Kidney (tissue), 14 donors: Measurements from ENCODE around the gene CLASP1. TPM values are rescaled to one million over a fixed set of nuclear protein-coding genes. Genes with fewer than 3 reads are reported as not detected.

ENCODE experiments used
- DNase-seq, 5 donors: peaks; one replicate each; pipeline ENCODE4 v3.0.0-alpha.2; 2013 to 2020
- FAIRE-seq: peaks from 2 replicates; lab custom pipeline; 2012; peaks lifted over from hg19 to GRCh38; lab: Jason Lieb, UNC
- H3K27ac ChIP-seq, 2 donors: one replicate each; pipeline ENCODE4 v1.7.0; 2013; ENCODE audit warnings: low read depth in 2 of 2, low read length in 2 of 2, inconsistent platforms in 1 of 2
- H3K27me3 ChIP-seq: one replicate; pipeline ENCODE4 v1.7.1; 2013; ENCODE audit warnings: low read length, inconsistent platforms; ENCODE audit not compliant: control insufficient read depth, insufficient read depth
- H3K36me3 ChIP-seq, 3 donors: one replicate each; pipeline versions ENCODE4 v1.7.0 to v1.7.1; 2013; ENCODE audit warnings: low read length in 3 of 3, control low read depth in 1 of 3, inconsistent platforms in 1 of 3; ENCODE audit not compliant: insufficient read depth in 3 of 3, control insufficient read depth in 2 of 3
- H3K4me1 ChIP-seq, 3 donors: one replicate each; pipeline versions ENCODE4 v1.7.0 to v1.7.1; 2013; ENCODE audit warnings: low read length in 3 of 3, inconsistent platforms in 1 of 3, low read depth in 1 of 3; ENCODE audit not compliant: control insufficient read depth in 2 of 3, insufficient read depth in 2 of 3
- H3K4me3 ChIP-seq, 3 donors: one replicate each; pipeline versions ENCODE4 v1.7.0 to v1.8.1; 2013; ENCODE audit warnings: low read length in 3 of 3, control low read depth in 1 of 3, inconsistent platforms in 1 of 3
- H3K9ac ChIP-seq, 3 donors: one replicate each; pipeline versions ENCODE4 v1.7.0 to v1.7.1; 2013; ENCODE audit warnings: low read length in 3 of 3, control low read depth in 1 of 3, inconsistent platforms in 1 of 3
- H3K9me3 ChIP-seq, 3 donors: one replicate each; pipeline versions ENCODE4 v1.7.0 to v1.7.1; 2013; ENCODE audit warnings: low read length in 3 of 3, control low read depth in 1 of 3, inconsistent platforms in 1 of 3; ENCODE audit not compliant: control insufficient read depth in 2 of 3, insufficient read depth in 1 of 3
- intact Hi-C: fragments of 100-400 bp; cut with DNase I; formaldehyde crosslinking; loops from one replicate; pipeline ENCODE4 v1.11.1; 2022
- polyA plus RNA-seq: library from polyadenylated mRNA; stranded (reverse); fragments of 350-450 nt; fragmentation: Illumina TruSeq; extraction: RNeasy Lipid Tissue Mini Kit (QIAGEN cat#74804); gene quantifications from one replicate; pipeline ENCODE4 v1.2.3, GENCODE V29; 2014; ENCODE audit warnings: low read depth, low replicate concordance; ENCODE audit not compliant: insufficient read depth
- total RNA-seq: library from RNA; stranded (reverse); fragmentation: NEBNext Ultra II Directional; extraction: Animal tissue kit (Norgen Biotek cat#: 25700); gene quantifications from one replicate; pipeline ENCODE4 v1.2.1, GENCODE V29; 2021
- TF ChIP-seq, protein P1 (sequence below): IDR thresholded peaks from 3 replicates; pipeline ENCODE4 v1.5.1; 2012; ENCODE audit warnings: mild to moderate bottlenecking, moderate library complexity, borderline replicate concordance; ENCODE audit not compliant: insufficient read depth; ENCODE audit errors: extremely low read depth
- donor health status: control.
- donor health status: control.
- donor health status: control.
- donor health status: control.
- donor health status: control.
- donor health status: DM: yes; HTN: yes; CAD: no.
- donor health status: Normal renal cell carcinoma (clear cell type).

The CLASP1 gene
- total and polyA plus RNA-seq, 2 donors from 2014 or later: 6.8 to 71.5 TPM

DNA sequence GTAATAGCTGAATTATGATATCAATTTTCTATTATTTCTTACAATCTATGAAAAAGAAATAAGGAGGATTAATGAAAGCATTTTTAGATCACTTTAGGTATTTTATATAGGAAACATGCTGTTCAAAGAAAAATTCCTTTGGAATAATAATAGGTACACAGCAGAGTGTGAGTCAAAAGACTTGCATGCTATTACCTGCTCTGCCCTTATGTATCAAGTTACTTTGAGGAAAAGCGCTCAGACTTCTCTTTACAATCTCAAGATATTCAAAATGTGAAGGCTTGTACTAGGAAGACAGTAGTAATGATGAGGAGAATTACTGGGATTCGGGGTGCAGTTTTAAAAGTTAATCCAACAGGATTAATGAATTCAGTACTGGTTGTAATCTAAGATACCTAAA lies 147.7 kb downstream of the CLASP1 start:
- FAIRE-seq (no peak), DNase-seq (no peak)
- Histone ChIP-seq H3K27ac (no peak overlapping the region), H3K9me3 (no peaks in the 10 kb centered on the region), H3K4me1 (no peaks in the 10 kb centered on the region), H3K9ac (no peak overlapping the region), H3K27me3 (no peaks in the 10 kb centered on the region), H3K4me3 (no peak overlapping the region), H3K36me3 (peaks cover 9 to 23% (median 17%) of the 10 kb centered on the region in 3 donors)
- TF ChIP-seq, protein P1, sequence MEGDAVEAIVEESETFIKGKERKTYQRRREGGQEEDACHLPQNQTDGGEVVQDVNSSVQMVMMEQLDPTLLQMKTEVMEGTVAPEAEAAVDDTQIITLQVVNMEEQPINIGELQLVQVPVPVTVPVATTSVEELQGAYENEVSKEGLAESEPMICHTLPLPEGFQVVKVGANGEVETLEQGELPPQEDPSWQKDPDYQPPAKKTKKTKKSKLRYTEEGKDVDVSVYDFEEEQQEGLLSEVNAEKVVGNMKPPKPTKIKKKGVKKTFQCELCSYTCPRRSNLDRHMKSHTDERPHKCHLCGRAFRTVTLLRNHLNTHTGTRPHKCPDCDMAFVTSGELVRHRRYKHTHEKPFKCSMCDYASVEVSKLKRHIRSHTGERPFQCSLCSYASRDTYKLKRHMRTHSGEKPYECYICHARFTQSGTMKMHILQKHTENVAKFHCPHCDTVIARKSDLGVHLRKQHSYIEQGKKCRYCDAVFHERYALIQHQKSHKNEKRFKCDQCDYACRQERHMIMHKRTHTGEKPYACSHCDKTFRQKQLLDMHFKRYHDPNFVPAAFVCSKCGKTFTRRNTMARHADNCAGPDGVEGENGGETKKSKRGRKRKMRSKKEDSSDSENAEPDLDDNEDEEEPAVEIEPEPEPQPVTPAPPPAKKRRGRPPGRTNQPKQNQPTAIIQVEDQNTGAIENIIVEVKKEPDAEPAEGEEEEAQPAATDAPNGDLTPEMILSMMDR: no peak
- intact Hi-C loops: no loop called here

DNA sequence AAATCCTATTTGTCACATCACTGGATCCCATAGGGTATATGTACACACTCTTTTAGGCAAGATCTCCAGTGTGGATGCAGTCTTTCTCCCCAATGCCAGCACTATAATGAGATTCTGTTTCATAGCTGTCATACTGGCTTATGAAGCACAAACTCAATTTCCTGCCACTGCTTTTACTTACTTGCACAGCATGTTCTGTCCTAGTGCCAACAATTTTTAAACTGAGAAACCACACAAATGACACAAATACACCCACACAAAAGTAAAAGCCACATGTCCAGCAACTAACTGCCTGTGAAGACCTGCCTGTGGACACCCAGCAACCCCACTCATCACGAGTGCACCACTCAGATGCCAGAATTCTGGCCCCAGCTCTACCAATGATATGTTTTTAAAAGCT lies 148.2 kb downstream of the CLASP1 start:
- FAIRE-seq: no peak
- H3K9ac ChIP-seq: no peak overlapping the region
- H3K36me3 ChIP-seq: peaks cover 9 to 23% (median 17%) of the 10 kb centered on the region in 3 donors
- no peak overlapping the region for H3K27ac ChIP-seq
- intact Hi-C loops: no loop called here
- DNase-seq: no peak
- H3K9me3 ChIP-seq: no peaks in the 10 kb centered on the region
- no peaks in the 10 kb centered on the region for H3K27me3 ChIP-seq
- no peak overlapping the region for H3K4me3 ChIP-seq
- TF ChIP-seq, protein P1: no peak
- H3K4me1 ChIP-seq: no peaks in the 10 kb centered on the region

DNA sequence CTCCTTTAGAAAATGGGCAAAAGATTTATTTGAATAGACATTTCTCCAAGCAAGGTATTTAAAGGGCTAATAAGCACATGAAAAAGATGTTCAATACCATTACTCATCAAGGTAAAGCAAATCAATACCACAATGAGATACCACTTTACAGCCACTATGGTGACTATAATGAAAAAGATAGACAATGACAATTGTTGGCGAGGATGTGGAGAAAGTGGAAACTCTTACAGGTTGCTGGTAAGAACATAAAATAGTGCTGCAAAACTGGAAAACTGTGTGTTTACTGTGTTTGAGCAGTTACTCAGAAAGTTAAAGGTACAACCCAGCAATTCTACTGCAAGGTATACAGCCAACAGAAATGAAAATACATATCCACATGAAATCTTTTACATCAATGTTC lies 150.5 kb downstream of the CLASP1 start:
- TF ChIP-seq, protein P1: no peak
- Histone ChIP-seq H3K9me3 (no peaks in the 10 kb centered on the region), H3K4me3 (no peak overlapping the region), H3K36me3 (peaks cover 9 to 17% (median 17%) of the 10 kb centered on the region in 3 donors), H3K9ac (no peak overlapping the region), H3K27ac (no peak overlapping the region), H3K4me1 (no peaks in the 10 kb centered on the region), H3K27me3 (no peaks in the 10 kb centered on the region)
- intact Hi-C loops: no loop called here
- no peak for FAIRE-seq
- DNase-seq: no peak

DNA sequence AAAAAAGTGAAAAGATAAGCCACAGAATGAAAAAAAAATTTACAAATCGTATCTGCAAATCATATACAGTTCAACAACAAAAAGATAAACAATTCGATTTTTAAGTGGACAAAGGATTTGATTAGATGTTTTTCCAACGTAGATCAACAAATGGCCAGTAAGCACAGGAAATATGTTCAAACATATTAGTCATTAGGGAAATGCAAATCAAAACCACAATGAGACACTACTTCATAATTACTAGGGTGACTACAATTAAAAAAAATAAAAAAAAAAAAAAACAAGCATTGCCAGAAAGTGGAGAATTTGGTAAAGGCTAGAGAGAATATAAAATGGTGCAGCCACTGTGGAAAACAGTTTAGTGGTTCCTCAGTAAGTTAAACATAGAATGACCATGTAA lies 156.9 kb downstream of the CLASP1 start:
- H3K27ac ChIP-seq: no peak overlapping the region
- H3K9me3 ChIP-seq: no peaks in the 10 kb centered on the region
- no peak for DNase-seq
- intact Hi-C loops: no loop called here
- H3K9ac ChIP-seq: no peak overlapping the region
- peaks cover 0 to 4% (median 0%) of the 10 kb centered on the region in 3 donors for H3K4me1 ChIP-seq
- no peaks in the 10 kb centered on the region for H3K36me3 ChIP-seq
- no peak for FAIRE-seq
- no peaks in the 10 kb centered on the region for H3K27me3 ChIP-seq
- TF ChIP-seq, protein P1: no peak
- H3K4me3 ChIP-seq: no peak overlapping the region
